K562 (cell line): ENCODE data around the gene OXTR. TPM values are rescaled to one million over a fixed set of nuclear protein-coding genes. Genes with fewer than 3 reads are reported as not detected.

Experiments
- ATAC-seq: fragments of 200-7000 bp; cut with Tn5 transposase; 3 replicates; pipeline ENCODE4 v1.9.1; 2020; ENCODE audit warnings: moderate library complexity
- BruUV-seq: library from RNA; stranded (reverse); fragments of 400-500 nt; replicated peaks from 2 replicates; lab custom pipeline; 2021; lab: Mats Ljungman, UMichigan
- CTCF ChIA-PET: fragments of 300-600 bp; formaldehyde crosslinking; extraction: SDS; loops from one replicate; lab custom pipeline; 2021; ENCODE audit warnings: low intra/inter-chr PET ratio; lab: Yijun Ruan, JAX
- POLR2A ChIA-PET: fragments of 300-600, 350-650 bp; sonication (Branson Sonifier 250); formaldehyde crosslinking; extraction: SDS; loops from one replicate; lab custom pipeline; 2021; ENCODE audit warnings: antibody characterized with exemption, inconsistent platforms; lab: Yijun Ruan, JAX
- DNase-seq, 4 experiments: peaks; one replicate each; pipeline versions ENCODE4 v3.0.0 to v3.0.0-alpha.2; 2011 to 2018; ENCODE audit warnings: low spot score in 3 of 4, mixed read lengths in 3 of 4; ENCODE audit errors: extremely low read depth in 1 of 4
- FAIRE-seq: peaks from 2 replicates; lab custom pipeline; 2011; peaks lifted over from hg19 to GRCh38; lab: Jason Lieb, UNC
- H2AFZ ChIP-seq: 2 replicates; pipeline ENCODE4 v1.6.0; 2011; ENCODE audit warnings: low read depth, low read length, control low read depth, inconsistent platforms
- H3K27ac ChIP-seq: fragments of 200-600 bp; 3 replicates; pipeline ENCODE4 v1.8.0; 2011; ENCODE audit warnings: low read depth, mild to moderate bottlenecking, control low read depth, inconsistent platforms, low read length, moderate library complexity, mixed read lengths; ENCODE audit errors: extremely low read depth
- H3K27me3 ChIP-seq, 2 experiments: fragments of 300-600 bp in 1 of 2; 2 replicates in 1 of 2; 3 replicates in 1 of 2; pipeline versions ENCODE4 v1.6.0 to v1.8.0; 2011; ENCODE audit warnings: inconsistent platforms in 2 of 2, low read length in 2 of 2, mild to moderate bottlenecking in 1 of 2, mixed read lengths in 1 of 2, moderate library complexity in 1 of 2; ENCODE audit not compliant: control insufficient read depth in 2 of 2, insufficient read depth in 2 of 2
- H3K36me3 ChIP-seq: fragments of 300-600 bp; 3 replicates; pipeline ENCODE4 v1.8.0; 2011; ENCODE audit warnings: mild to moderate bottlenecking, low read length, inconsistent platforms; ENCODE audit not compliant: control insufficient read depth, insufficient read depth
- H3K4me1 ChIP-seq, 2 experiments: fragments of 200-600 bp in 1 of 2; replicated peaks in 1 of 2; 2 replicates in 1 of 2; 3 replicates in 1 of 2; pipeline versions ENCODE4 v1.5.1 to v1.8.0; 2011; ENCODE audit warnings: inconsistent platforms in 2 of 2, low read length in 2 of 2, mild to moderate bottlenecking in 1 of 2, mixed read lengths in 1 of 2, moderate library complexity in 1 of 2; ENCODE audit not compliant: control insufficient read depth in 2 of 2, insufficient read depth in 2 of 2
- H3K4me2 ChIP-seq: 2 replicates; pipeline ENCODE4 v1.6.1; 2011; ENCODE audit warnings: low read length, control low read depth, inconsistent platforms, mixed read lengths; ENCODE audit not compliant: insufficient read depth
- H3K4me3 ChIP-seq: fragments of 200-600 bp; sonication (generic), shearing (Covaris generic); 2 replicates; pipeline ENCODE4 v1.5.1; 2016; ENCODE audit warnings: control low read depth, inconsistent platforms
- H3K79me2 ChIP-seq: fragments of 200-600 bp; 3 replicates; pipeline ENCODE4 v1.8.0; 2011; ENCODE audit warnings: low read length, inconsistent platforms; ENCODE audit not compliant: control insufficient read depth, insufficient read depth
- H3K9ac ChIP-seq, 2 experiments: 2 replicates each; pipeline versions ENCODE4 v1.6.0 to v1.6.1; 2011; ENCODE audit warnings: low read depth in 2 of 2, low read length in 2 of 2, control low read depth in 1 of 2, inconsistent platforms in 1 of 2, mild to moderate bottlenecking in 1 of 2, mixed read lengths in 1 of 2; ENCODE audit not compliant: insufficient read depth in 1 of 2
- H3K9me1 ChIP-seq: one replicate; pipeline ENCODE4 v1.6.0; 2011; ENCODE audit warnings: inconsistent platforms, mild to moderate bottlenecking, low read length, moderate library complexity; ENCODE audit not compliant: control insufficient read depth, insufficient read depth
- H3K9me3 ChIP-seq: replicated peaks from 2 replicates; pipeline ENCODE4 v1.5.1; 2011; ENCODE audit warnings: low read depth, low read length, inconsistent platforms; ENCODE audit not compliant: control insufficient read depth, insufficient read depth
- H4K20me1 ChIP-seq: replicated peaks from 2 replicates; pipeline ENCODE4 v1.6.1; 2011; ENCODE audit warnings: low read length, inconsistent platforms, mixed read lengths; ENCODE audit not compliant: control insufficient read depth, insufficient read depth
- DPF2 ChIP-seq: fragments of 450-650 bp; IDR thresholded peaks from 2 replicates; pipeline ENCODE4 v1.6.1; 2016
- FIP1L1 ChIP-seq: fragments of 200-400 bp; formaldehyde crosslinking; IDR thresholded peaks from 2 replicates; pipeline ENCODE4 v1.6.1; 2018; ENCODE audit warnings: mild to moderate bottlenecking, low read depth, low read length; ENCODE audit not compliant: poor library complexity, severe bottlenecking
- LCOR ChIP-seq: sonication (generic); formaldehyde crosslinking; IDR thresholded peaks from 2 replicates; pipeline ENCODE4 v1.8.0; 2022; ENCODE audit warnings: mild to moderate bottlenecking, missing genetic modification reagents
- MCM7 ChIP-seq, 2 experiments: fragments of 450-650 bp; IDR thresholded peaks; 2 replicates each; pipeline ENCODE4 v1.6.1; 2016 to 2018
- ZNF24 ChIP-seq: fragments of 450-650 bp; IDR thresholded peaks from 2 replicates; pipeline ENCODE4 v1.6.1; 2016
- WGBS: fragments of 100-300 bp; shearing (Covaris generic); methylation state at CpG from one replicate; pipeline ENCODE4 v1.1.6; 2016; ENCODE audit warnings: low coverage, mixed read lengths; ENCODE audit not compliant: insufficient coverage; ENCODE audit errors: missing lambda C conversion rate; 5-methylcytosine and 5-hydroxymethylcytosine counted together
- in situ Hi-C: fragments of 300-500 bp; cut with MboI; formaldehyde crosslinking; loops from 4 replicates; pipeline ENCODE4 v1.15.0; 2018; ENCODE audit warnings: inconsistent platforms, mixed read lengths
- intact Hi-C: fragments of 100-400 bp; cut with micrococcal nuclease; formaldehyde crosslinking; loops from 2 replicates; pipeline ENCODE4 v1.14.2; 2022
- polyA plus RNA-seq, 8 experiments: library from polyadenylated mRNA; depleted of rRNA in 4 of 8; stranded (reverse) in 5 of 8; unstranded in 3 of 8; fragments of >200 nt; fragmentation: Nextera tagmentation in 2 of 8; fragmentation: Illumina TruSeq in 1 of 8; extraction: Ambion mirVana in 2 of 8; extraction: Trizol in 1 of 8; gene quantifications; 2 replicates each; pipeline versions ENCODE4 v1.2.1 to v1.2.3, GENCODE V29; 2011 to 2014; ENCODE audit warnings: inconsistent platforms in 1 of 8, missing spikeins in 1 of 8
- total RNA-seq, 7 experiments: library from RNA; depleted of rRNA in 6 of 7; stranded (reverse); fragments of >200 nt in 6 of 7; fragmentation: Illumina TruSeq in 2 of 7; extraction: Trizol in 2 of 7; gene quantifications; 2 replicates each; pipeline versions ENCODE4 v1.2.1 to v1.2.3, GENCODE V29; 2011 to 2021; ENCODE audit warnings: low replicate concordance in 1 of 7
- TF ChIP-seq, protein P1 (sequence below): sonication (generic); formaldehyde crosslinking; IDR thresholded peaks from 2 replicates; pipeline ENCODE4 v1.8.0; 2022; ENCODE audit warnings: mild to moderate bottlenecking, missing genetic modification reagents
- TF ChIP-seq, protein P2 (sequence below): IDR thresholded peaks from 3 replicates; pipeline ENCODE4 v1.6.1; 2011; ENCODE audit warnings: borderline replicate concordance, mild to moderate bottlenecking, moderate library complexity; ENCODE audit not compliant: insufficient read length; ENCODE audit errors: extremely low read depth
- TF ChIP-seq, protein P3 (sequence below): fragments of 450-650 bp; IDR thresholded peaks from 2 replicates; pipeline ENCODE4 v1.6.1; 2016; ENCODE audit warnings: low read depth, mild to moderate bottlenecking, moderate library complexity
- TF ChIP-seq, protein P4 (sequence below): fragments of 250-450 bp; sonication (Bioruptor Pico); IDR thresholded peaks from 2 replicates; pipeline ENCODE4 v1.5.0; 2021; ENCODE audit warnings: mild to moderate bottlenecking, moderate library complexity

OXTR gene
- total and polyA plus RNA-seq, 9 of the 15 experiments (the other 6 are each of a cell fraction or from before 2014, with no cell fraction given), result 0.14 to 1.3 (median 0.80) TPM

DNA sequence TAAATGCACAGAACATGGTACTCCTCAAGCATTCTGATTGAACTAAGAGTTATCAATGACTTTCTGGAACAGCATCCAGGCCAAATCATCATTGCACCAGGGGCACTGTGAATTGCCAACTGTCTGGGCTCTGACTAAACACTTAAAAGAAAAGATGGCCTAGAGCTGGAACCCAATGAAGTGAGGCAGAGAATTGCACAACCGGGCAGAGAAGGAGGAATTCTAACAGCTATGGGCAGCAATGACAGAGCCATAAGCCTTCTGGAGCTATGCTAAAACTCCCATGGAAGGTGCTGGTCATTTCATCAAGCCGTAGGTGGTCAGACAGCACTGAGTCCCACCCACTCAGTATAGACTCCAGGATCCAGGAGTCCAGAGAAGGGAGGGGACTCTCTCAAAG is 48.1 kb upstream of the OXTR start:
- CTCF ChIA-PET, result no interaction called here
- intact Hi-C loops, result no loop called here
- BruUV-seq, result no TSS peak

More for the DNA sequence above, 48.1 kb upstream of the OXTR start:
- ATAC-seq, result no peak
- Histone ChIP-seq H3K9me3 (no peaks in the 10 kb centered on the region; the same call in 1 of the 2 replicates), H3K9ac (no peak overlapping the region), H3K27ac (no peak overlapping the region), H3K27me3 (0 out of 5 replicates have a peak, but pooled peaks cover 0 to 3% of the 10 kb centered on the region in 2 experiments), H3K9me1 (no peaks in the 10 kb centered on the region), H3K4me2 (no peak overlapping the region), H3K36me3 (no peaks in the 10 kb centered on the region), H3K4me1 (no peaks in the 10 kb centered on the region), H4K20me1 (no peaks in the 10 kb centered on the region), H3K4me3 (no peak overlapping the region), H3K79me2 (no peaks in the 10 kb centered on the region), H2AFZ (no peak overlapping the region)
- DNase-seq, result no peak
- POLR2A ChIA-PET, result no interaction called here
- in situ Hi-C loops, result no loop called here
- FAIRE-seq, result no peak
- WGBS, result 0% methylated on average over 2 of the region's 2 CpGs
- TF ChIP-seq FIP1L1 (no peak), LCOR (CRISPR knock-in tag) (no peak), MCM7 (IDR thresholded peaks at IDR 0.05) (no peak), ZNF24 (no peak), DPF2 (no peak)
- TF ChIP-seq, protein P1, sequence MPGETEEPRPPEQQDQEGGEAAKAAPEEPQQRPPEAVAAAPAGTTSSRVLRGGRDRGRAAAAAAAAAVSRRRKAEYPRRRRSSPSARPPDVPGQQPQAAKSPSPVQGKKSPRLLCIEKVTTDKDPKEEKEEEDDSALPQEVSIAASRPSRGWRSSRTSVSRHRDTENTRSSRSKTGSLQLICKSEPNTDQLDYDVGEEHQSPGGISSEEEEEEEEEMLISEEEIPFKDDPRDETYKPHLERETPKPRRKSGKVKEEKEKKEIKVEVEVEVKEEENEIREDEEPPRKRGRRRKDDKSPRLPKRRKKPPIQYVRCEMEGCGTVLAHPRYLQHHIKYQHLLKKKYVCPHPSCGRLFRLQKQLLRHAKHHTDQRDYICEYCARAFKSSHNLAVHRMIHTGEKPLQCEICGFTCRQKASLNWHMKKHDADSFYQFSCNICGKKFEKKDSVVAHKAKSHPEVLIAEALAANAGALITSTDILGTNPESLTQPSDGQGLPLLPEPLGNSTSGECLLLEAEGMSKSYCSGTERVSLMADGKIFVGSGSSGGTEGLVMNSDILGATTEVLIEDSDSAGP (CRISPR knock-in tag), result no peak
- TF ChIP-seq, protein P2, sequence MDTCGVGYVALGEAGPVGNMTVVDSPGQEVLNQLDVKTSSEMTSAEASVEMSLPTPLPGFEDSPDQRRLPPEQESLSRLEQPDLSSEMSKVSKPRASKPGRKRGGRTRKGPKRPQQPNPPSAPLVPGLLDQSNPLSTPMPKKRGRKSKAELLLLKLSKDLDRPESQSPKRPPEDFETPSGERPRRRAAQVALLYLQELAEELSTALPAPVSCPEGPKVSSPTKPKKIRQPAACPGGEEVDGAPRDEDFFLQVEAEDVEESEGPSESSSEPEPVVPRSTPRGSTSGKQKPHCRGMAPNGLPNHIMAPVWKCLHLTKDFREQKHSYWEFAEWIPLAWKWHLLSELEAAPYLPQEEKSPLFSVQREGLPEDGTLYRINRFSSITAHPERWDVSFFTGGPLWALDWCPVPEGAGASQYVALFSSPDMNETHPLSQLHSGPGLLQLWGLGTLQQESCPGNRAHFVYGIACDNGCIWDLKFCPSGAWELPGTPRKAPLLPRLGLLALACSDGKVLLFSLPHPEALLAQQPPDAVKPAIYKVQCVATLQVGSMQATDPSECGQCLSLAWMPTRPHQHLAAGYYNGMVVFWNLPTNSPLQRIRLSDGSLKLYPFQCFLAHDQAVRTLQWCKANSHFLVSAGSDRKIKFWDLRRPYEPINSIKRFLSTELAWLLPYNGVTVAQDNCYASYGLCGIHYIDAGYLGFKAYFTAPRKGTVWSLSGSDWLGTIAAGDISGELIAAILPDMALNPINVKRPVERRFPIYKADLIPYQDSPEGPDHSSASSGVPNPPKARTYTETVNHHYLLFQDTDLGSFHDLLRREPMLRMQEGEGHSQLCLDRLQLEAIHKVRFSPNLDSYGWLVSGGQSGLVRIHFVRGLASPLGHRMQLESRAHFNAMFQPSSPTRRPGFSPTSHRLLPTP, result no peak
- TF ChIP-seq, protein P3, sequence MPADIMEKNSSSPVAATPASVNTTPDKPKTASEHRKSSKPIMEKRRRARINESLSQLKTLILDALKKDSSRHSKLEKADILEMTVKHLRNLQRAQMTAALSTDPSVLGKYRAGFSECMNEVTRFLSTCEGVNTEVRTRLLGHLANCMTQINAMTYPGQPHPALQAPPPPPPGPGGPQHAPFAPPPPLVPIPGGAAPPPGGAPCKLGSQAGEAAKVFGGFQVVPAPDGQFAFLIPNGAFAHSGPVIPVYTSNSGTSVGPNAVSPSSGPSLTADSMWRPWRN, result no peak
- TF ChIP-seq, protein P4, sequence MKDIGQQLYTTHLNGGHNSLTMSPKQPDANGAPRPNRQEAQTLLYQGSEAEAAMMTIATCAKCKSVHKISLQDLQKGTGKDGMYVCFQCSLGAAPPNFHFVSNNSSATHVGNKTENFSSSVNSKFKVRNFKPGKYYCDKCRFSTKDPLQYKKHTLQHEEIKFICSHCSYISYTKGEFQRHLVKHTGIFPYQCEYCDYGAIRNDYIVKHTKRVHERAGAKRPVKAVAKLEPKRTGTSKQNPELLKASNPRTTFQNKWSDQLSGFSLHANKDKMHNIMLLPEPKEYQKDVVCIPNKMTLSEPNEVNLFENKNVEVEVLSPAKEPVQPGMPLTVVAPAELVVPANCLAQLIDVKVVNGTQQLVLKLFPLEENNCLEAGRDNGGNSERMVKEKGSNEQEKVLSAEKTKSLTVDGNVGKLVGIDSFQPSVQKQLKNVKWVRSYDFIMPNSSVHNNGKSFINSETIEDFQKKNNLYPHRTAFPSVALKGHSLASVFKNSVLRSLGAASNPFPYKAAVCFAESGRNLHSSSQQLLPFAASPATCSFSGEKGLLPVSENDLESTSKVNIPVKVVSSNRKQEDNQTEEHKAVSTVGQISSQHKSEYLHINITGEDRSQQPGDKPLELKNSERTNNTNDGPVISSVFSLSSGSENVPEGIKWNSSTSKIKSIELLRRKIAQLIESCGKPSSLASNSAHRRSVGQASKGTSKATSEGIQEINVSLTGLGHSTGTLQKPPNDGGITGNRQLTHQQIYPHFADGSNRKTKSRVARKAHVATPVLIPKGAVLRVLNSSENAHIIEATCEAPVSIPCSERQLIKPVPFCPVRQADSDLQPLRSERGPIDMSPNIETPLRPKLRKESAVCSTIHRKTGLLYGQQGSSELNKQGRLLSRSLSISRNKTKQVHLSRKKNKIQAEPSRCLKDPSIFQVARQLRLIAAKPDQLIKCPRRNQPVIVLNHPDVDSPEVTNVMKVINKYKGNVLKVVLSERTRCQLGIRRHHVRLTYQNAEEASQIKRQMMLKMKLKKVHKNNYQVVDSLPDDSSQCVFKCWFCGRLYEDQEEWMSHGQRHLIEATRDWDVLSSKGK, result no peak
